ENCODE measurements around the gene CEACAM4. TPM values are rescaled to one million over a fixed set of nuclear protein-coding genes. Genes with fewer than 3 reads are reported as not detected.

The CEACAM4 gene
- total RNA-seq, 1 donor from 2014 or later = not detected

- Mint-ChIP-seq H3K4me1 (ENCODE audit: low read depth, unreplicated experiment) (no peaks in the 10 kb centered on the region), H3K4me3 (ENCODE audit: unreplicated experiment) (no peak overlapping the region), H3K27ac (ENCODE audit: unreplicated experiment) (no peak overlapping the region), H3K27me3 (ENCODE audit: unreplicated experiment) (peaks cover 10% of the 10 kb centered on the region), H3K36me3 (ENCODE audit: unreplicated experiment) (no peaks in the 10 kb centered on the region), H3K9me3 (ENCODE audit: unreplicated experiment) (peaks cover 4% of the 10 kb centered on the region)
- DNase-seq = no peak
- TF ChIP-seq CTCF (IDR thresholded peaks at IDR 0.05; ENCODE audit: partially characterized antibody, unreplicated experiment) = no peak
Measured at GRCh38 chr19:41616792-41617621, 9.9 kb downstream of the CEACAM4 start.

GRCh38 chr19:41615207-41615606, 11.7 kb downstream of the CEACAM4 start:
- peaks cover 4% of the 10 kb centered on the region for H3K9me3 Mint-ChIP-seq (ENCODE audit: unreplicated experiment)
- no peak for DNase-seq
- H3K27me3 Mint-ChIP-seq (ENCODE audit: unreplicated experiment) = peaks cover 11% of the 10 kb centered on the region
- no peak overlapping the region for H3K4me3 Mint-ChIP-seq (ENCODE audit: unreplicated experiment)
- TF ChIP-seq CTCF (IDR thresholded peaks at IDR 0.05; ENCODE audit: partially characterized antibody, unreplicated experiment) = no peak
- H3K36me3 Mint-ChIP-seq (ENCODE audit: unreplicated experiment) = no peaks in the 10 kb centered on the region
- no peak overlapping the region for H3K27ac Mint-ChIP-seq (ENCODE audit: unreplicated experiment)
- H3K4me1 Mint-ChIP-seq (ENCODE audit: low read depth, unreplicated experiment) = no peaks in the 10 kb centered on the region

- no peak for DNase-seq
- H3K4me1 Mint-ChIP-seq (ENCODE audit: low read depth, unreplicated experiment) = no peaks in the 10 kb centered on the region
- no peak overlapping the region for H3K27ac Mint-ChIP-seq (ENCODE audit: unreplicated experiment)
- H3K9me3 Mint-ChIP-seq (ENCODE audit: unreplicated experiment) = peaks cover 4% of the 10 kb centered on the region
- no peaks in the 10 kb centered on the region for H3K36me3 Mint-ChIP-seq (ENCODE audit: unreplicated experiment)
- peaks cover 11% of the 10 kb centered on the region for H3K27me3 Mint-ChIP-seq (ENCODE audit: unreplicated experiment)
- no peak for TF ChIP-seq CTCF (IDR thresholded peaks at IDR 0.05; ENCODE audit: partially characterized antibody, unreplicated experiment)
- no peak overlapping the region for H3K4me3 Mint-ChIP-seq (ENCODE audit: unreplicated experiment)
Measured at GRCh38 chr19:41612483-41612882, 14.4 kb downstream of the CEACAM4 start.

GRCh38 chr19:41610789-41611188, 16.1 kb downstream of the CEACAM4 start:
- H3K36me3 Mint-ChIP-seq (ENCODE audit: unreplicated experiment) = no peaks in the 10 kb centered on the region
- H3K9me3 Mint-ChIP-seq (ENCODE audit: unreplicated experiment) = peaks cover 2% of the 10 kb centered on the region
- no peaks in the 10 kb centered on the region for H3K4me1 Mint-ChIP-seq (ENCODE audit: low read depth, unreplicated experiment)
- no peak overlapping the region for H3K27ac Mint-ChIP-seq (ENCODE audit: unreplicated experiment)
- no peak for DNase-seq
- no peak overlapping the region for H3K4me3 Mint-ChIP-seq (ENCODE audit: unreplicated experiment)
- H3K27me3 Mint-ChIP-seq (ENCODE audit: unreplicated experiment) = peaks cover 4% of the 10 kb centered on the region
- no peak for TF ChIP-seq CTCF (IDR thresholded peaks at IDR 0.05; ENCODE audit: partially characterized antibody, unreplicated experiment)

- no peaks in the 10 kb centered on the region for H3K36me3 Mint-ChIP-seq (ENCODE audit: unreplicated experiment)
- peaks cover 2% of the 10 kb centered on the region for H3K9me3 Mint-ChIP-seq (ENCODE audit: unreplicated experiment)
Measured at GRCh38 chr19:41607668-41608067, 19.2 kb downstream of the CEACAM4 start.

More at GRCh38 chr19:41607668-41608067, 19.2 kb downstream of the CEACAM4 start:
- H3K4me1 Mint-ChIP-seq (ENCODE audit: low read depth, unreplicated experiment) = no peaks in the 10 kb centered on the region
- no peak overlapping the region for H3K4me3 Mint-ChIP-seq (ENCODE audit: unreplicated experiment)
- no peak overlapping the region for H3K27ac Mint-ChIP-seq (ENCODE audit: unreplicated experiment)
- TF ChIP-seq CTCF (IDR thresholded peaks at IDR 0.05; ENCODE audit: partially characterized antibody, unreplicated experiment) = no peak
- H3K27me3 Mint-ChIP-seq (ENCODE audit: unreplicated experiment) = peaks cover 3% of the 10 kb centered on the region
- DNase-seq = no peak

All from glutamatergic neuron (in vitro differentiated cells).